LNCaP clone FGC (cell line): ENCODE data around the gene SPAG9.

Source experiments
- DNase-seq: peaks from one replicate; pipeline ENCODE4 v3.0.0-alpha.2; 2011; ENCODE audit warnings: low read depth
- H3K4me3 ChIP-seq: 2 replicates; pipeline ENCODE4 v1.5.1; 2011; ENCODE audit warnings: mild to moderate bottlenecking, low read depth, low read length, control low read depth
- CTCF ChIP-seq: IDR thresholded peaks from 2 replicates; pipeline ENCODE4 v1.5.1; 2012; ENCODE audit warnings: mild to moderate bottlenecking; ENCODE audit not compliant: control insufficient read depth, insufficient read depth; ENCODE audit errors: extremely low read depth

SPAG9 gene

GRCh38 chr17:51050291-51051033 is 70.2 kb downstream of the SPAG9 start:
- TF ChIP-seq CTCF, result no peak
- no peak for DNase-seq

GRCh38 chr17:51046514-51047384 is 73.9 kb downstream of the SPAG9 start:
- H3K4me3 ChIP-seq, result no peak overlapping the region
- TF ChIP-seq CTCF, result no peak
- no peak for DNase-seq

More at GRCh38 chr17:51050291-51051033, 70.2 kb downstream of the SPAG9 start:
- no peak overlapping the region for H3K4me3 ChIP-seq

GRCh38 chr17:51046046-51046445 is 74.6 kb downstream of the SPAG9 start:
- no peak for DNase-seq
- TF ChIP-seq CTCF, result no peak
- H3K4me3 ChIP-seq, result no peak overlapping the region

- H3K4me3 ChIP-seq, result no peak overlapping the region
- TF ChIP-seq CTCF, result no peak
- DNase-seq, result no peak
These were observed 75.0 kb downstream of the SPAG9 start for GRCh38 chr17:51045621-51046020.

- H3K4me3 ChIP-seq, result no peak overlapping the region
- no peak for TF ChIP-seq CTCF
- no peak for DNase-seq
These were observed 75.7 kb downstream of the SPAG9 start for GRCh38 chr17:51044976-51045375.

GRCh38 chr17:51036084-51036483 is 84.6 kb downstream of the SPAG9 start:
- DNase-seq, result no peak
- no peak for TF ChIP-seq CTCF
- no peak overlapping the region for H3K4me3 ChIP-seq

GRCh38 chr17:51035431-51035830 is 85.2 kb downstream of the SPAG9 start:
- no peak overlapping the region for H3K4me3 ChIP-seq
- no peak for TF ChIP-seq CTCF
- no peak for DNase-seq
